GM21717 (cell line): ENCODE results near the gene C12orf43.

Experiments used
- ATAC-seq: cut with Tn5 transposase; IDR thresholded peaks from one replicate; pipeline ENCODE4 v1.9.1; 2021; ENCODE audit warnings: mild to moderate bottlenecking, moderate library complexity; ENCODE audit not compliant: unreplicated experiment

The C12orf43 gene

DNA sequence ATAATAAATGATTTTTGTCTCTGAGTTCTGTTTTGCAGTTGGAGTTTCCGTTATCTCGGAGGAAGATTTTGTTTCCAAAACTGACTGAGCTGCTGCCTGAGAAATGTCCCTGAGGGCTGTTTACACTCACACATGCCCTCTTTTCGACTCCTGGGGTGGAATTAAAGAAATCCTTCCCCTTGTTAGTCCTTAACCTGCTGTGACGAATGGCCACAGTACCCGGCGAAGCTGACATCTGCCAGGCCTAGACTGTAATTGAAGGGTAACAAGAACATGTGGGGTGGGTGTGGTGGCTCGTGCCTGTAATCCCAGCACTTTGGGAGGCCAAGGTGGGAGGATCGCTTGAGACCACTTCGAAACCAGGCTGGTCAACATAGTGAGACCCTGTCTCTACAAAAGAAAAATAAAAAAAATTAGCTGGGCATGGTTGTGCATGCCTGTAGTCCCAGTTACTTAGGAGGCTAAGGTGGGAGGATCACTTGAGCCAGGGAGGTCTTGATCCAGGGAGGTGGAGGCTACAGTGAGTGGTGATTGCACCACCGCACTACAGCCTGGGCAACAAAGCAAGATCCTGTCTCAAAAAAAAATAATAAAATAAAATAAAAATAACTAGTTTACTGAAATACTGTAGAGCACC lies 14.4 kb upstream of the C12orf43 start:
- ATAC-seq = no peak

DNA sequence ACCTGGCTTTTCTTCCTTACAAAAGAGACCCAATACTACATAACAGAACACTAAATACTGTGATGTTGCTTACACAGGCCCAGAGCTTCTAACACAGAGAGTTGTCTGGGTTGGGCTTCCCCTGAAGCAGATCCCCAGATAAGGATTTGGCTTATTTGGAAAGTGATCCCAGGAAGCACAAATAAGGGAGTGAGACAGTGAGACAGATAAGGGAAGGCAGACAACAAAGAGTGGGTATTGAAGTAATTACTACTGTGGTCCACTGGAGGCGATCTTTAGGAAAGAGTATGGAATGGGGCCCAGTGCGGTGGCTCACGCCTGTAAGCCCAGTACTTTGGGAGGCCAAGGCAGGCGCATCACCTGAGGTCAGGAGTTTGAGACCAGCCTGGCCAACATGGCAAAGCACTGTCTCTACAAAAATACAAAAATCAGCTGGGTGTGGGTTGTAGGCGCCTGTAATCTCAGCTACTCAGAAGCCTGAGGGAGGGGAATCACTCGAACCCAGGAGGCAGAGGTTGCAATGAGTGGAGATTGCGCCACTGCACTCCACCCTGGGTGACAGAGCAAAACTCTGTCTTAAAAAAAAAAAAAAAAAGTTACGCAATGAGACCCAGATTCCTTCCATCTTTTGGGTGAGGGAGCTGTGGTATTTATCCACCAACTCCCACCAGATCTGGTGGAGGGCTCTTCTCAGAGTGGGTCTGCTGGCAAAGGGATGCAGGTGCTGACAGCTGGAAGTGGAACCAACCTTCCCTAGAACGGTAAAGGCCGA lies 10.2 kb upstream of the C12orf43 start:
- ATAC-seq = no peak

DNA sequence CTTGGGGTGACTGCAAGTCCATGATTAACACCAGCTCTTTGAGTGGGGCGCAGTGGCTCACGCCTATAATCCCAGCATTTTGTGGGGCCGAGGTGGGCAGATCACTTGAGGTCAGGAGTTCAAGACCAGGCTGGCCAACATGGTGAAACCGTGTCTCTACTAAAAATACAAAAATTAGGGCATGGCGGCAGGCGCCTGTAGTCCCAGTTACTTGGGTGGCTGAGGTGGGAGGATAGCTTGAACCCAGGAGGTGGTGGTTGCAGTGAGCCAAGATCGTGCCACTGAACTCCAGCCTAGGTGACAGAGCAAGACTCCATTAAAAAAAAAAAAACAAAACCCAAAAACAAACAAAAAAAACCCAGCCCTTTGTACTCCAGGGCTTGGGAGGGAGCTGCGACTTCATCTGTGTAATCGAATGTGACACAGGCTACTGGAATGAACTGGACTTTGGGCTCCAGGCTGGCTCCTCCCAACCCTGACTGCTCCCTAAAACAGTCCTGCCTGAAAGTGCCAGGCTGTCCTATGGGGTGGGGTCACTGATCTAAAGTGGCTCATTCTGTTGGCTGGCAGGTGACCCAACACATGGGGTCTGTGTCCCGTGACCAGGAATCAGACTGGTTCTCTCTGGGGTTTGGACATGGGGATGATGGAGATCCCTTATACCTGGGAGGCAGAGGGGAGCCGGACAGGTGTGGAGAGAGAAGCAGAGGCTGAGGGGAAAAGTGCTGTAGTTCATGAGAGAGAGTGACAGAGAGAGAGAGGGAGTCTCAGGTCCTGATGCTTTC lies 9.3 kb upstream of the C12orf43 start:
- no peak for ATAC-seq

DNA sequence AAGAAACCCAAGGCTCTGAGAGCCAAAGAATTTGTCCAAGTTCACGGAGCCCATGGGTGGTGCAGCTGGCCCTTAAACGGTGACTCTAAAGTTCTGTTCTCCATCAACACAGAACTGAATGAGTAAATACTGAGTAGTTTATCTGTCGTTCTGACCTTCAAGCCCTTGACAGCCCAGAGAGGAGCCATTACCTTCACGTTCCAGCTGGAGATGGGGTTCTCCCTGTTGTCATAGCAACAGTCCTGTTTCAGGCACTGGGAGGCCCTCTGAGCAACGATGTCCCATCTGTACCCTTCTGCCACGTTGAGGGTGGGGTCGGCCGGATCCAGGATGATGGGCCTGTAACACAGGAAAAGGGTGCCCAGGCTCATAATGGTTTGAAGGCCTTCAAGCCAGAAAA lies 7.5 kb upstream of the C12orf43 start:
- no peak for ATAC-seq

DNA sequence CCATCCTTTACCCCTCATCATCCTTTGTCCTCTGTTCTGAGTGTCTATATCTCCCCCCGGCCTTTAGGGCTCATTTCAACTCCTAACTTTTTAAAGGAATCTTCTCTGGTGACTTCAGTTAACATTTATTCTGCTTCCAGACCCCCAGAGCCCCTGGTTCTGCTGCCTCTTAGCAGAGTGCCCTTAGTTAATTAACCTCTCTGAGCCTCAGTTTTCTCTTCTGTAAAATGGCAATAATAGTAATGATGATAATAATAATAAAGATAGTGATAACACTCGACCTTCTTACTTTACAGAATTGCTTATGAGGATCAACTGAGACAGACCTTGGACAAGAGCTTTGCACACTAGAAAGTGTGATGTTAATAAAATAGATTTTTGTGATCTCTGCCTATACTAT lies 6.4 kb upstream of the C12orf43 start:
- no peak for ATAC-seq

DNA sequence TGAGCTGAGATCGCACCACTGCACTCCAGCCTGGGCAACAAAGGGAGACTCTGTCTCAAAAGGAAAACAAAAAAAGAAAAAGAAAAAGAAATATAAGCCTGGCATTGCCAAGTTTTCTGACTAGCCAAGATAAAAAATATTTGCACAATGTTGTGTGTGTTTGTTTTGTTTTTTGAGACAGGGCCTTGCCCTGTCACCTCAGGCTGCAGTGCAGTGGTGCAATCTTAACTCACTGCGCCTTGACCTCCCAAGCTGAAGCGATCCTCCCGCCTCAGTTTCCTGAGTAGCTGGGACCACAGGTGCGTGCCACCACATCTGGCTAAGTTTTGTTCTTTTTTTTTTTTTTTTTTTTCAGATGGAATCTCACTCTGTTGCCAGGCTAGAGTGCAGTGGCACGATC lies 5.5 kb upstream of the C12orf43 start:
- no peak for ATAC-seq

DNA sequence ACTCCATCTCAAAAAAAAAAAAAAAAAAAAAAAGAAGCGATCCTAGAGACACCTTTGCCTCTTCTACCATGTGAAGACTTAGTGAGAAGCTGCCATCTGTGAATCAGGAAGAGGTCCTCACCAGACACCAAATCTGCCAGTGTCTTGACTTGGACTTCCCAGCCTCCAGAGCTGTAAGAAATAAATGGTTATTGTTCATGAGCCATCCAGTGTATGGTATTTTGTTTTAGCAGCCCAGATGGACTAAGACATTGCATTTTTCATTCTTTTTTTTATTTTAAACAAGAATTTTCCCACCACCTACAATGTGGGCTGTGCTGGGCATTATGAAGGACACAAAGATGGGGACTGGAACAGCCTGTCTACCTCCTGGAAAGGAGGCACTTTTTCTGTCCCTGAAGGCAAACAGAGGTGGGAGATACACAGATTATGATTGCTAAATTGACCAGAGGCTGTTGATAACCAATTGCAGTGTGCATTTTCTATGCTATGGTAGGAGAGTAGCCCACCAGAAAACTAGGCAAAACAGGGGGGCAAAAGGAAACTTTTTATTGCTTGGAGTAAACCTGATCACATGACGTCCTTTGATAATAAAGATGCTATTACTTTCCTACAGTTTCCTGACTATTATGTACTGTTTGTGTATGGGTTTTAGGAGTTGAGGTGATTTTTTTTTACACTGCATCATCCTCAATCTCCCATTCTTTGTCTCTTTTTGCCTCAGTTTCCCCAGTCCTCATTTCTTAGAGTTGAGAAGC lies 2.8 kb upstream of the C12orf43 start:
- no peak for ATAC-seq

DNA sequence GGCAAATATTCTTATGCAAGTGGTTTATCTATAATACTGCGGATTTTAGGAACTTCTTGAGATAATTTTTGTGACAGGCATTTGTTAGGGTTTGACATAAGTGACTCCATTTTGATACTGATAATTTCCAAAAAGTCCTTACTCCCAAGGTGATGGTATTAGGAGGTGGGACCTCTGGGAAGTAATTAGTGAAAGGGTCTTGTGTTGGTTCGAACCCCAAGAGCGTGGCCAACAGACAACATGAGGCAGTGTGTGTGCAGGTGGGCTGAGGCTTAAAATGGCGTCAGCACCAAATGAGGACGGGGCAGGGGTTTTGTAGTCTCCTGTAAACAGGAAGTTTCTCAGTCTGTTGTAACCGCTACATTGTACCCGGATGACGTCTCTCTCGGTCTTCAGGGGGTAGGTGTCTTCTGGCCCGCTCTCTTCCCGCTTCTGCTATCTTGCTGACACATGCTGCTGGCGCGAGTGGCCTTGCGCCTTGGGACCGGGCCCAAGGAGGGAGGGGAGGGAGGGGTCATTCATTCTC lies 1.7 kb upstream of the C12orf43 start:
- no peak for ATAC-seq

DNA sequence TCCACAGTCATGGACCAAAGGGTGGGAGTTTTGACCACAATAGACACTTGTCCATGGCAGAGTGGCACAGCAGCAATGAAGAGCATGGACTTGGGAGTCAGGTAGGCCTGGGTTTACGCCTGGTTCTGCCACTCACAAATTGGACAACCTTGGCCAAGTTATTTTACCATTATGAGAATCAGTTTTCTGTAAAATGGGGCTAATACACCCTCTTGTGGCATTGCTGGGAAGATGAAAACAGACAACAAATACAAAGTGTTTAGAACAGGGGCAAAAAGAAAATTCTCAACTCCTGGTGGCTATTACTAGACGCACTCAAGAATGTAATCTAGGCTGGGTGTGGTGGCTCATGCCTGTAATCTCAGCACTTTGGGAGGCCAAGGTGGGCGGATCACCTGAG lies 2.6 kb downstream of the C12orf43 start:
- ATAC-seq = no peak

DNA sequence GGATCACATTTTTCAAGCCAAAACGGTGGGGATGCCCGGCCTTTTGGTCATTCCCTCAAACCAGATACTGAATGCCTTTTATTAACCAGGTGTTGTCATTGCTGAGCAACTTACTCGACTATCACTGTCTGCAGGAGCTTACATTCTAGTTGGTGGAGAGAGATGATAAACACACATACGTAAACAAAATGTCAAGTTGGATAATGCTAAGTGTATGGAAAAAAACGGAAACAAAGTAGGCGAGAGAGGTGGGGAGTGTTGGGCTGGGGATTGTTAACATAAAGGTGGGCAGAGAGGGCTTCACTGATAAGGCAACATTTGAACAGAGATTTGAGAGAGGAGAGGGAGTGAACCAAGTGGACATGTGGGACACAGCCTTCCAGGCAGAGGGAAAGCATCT lies 4.5 kb downstream of the C12orf43 start:
- no peak for ATAC-seq

DNA sequence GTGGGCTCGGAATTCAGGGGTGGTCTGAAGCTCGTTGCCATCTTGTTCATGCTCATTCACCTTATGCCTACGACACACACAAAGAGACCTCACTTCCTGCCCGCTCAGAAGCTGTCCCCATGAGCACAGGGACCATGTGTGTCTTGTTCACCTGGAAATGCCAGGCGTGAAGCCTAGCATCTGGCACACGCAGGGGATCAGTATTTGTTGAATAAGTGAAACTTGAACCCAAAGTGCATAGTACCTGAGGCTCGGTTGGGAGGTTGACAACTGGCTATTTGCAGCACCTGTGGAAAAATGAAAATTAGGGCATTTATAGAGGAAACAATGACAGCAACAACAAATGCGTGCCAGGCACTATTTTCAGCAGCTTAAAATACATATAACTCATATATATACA lies 5.4 kb downstream of the C12orf43 start:
- ATAC-seq = no peak

DNA sequence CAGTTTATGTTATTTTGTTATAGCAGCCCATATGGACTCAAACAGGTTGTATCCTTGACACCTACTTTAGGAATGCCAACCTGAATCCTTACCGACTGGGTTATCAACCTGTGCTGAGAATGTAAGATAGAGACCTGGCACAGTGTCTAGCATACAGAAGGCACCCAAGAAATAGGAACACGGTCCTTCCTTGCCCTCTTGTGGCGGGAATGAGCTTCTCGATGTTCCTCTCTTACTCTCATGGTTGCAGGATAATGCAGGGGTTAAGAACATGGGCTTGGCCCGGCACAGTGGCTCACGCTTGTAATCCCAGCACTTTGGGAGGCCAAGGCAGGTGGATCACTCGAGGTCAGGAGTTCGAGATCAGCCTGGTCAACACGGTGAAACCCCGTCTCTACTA lies 6.5 kb downstream of the C12orf43 start:
- no peak for ATAC-seq

DNA sequence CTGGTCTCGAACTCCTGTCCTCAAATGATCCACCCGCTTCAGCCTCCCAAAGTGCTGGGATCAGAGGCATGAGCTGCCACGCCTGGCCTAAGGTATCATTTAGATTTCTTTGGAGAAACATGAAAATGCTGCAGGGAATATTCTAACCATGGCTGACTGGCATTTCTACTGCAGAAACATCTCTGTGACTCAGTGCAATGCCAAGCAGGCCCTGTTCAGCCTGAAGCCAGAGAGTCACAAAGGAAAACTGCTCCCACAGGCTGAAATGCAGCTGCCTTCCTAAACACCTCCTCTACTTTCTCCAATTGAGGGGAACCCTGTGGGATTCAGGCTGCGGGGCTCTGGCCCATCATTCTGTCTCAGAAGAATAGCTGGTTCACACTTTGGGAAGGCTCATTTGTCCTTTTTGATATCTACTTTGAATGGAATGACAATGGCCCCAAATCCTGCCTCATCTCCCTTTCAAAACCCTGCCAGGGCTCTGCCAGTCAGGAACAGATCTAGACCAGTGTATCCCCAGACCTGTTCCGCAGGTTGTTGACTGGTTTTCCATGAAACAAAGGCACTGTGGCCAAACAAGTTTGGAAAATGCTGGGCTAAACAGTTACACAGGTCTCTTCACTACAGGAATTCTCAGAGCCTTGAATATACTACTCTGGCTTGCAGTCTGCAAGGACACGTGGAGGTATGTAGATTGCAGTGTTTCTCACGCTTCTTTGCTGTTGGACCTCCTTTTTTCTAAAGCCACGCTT lies 7.8 kb downstream of the C12orf43 start:
- no peak for ATAC-seq

DNA sequence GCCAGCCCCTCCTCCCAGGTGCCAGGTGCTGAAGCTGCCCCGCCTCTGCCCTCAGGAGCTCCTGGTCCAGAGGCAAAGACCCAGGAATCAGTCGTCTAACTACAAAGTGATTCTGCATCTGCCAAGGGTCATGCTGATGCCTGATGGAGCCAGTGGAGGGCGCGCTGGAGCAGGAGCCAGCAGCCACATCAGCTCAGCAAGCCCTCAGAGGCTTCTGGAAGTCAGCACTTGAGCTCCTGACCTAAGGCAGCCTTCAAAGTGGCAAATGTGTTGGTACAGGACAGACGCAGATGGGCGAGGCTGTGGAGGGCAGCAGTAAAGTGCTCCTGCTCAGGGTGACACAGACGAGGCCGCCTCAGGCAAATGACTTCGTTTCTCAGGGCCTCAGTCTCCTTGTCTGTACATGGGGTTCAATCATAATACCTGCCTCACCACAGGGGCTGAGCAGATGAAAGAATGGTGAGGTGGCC lies 10.9 kb downstream of the C12orf43 start:
- ATAC-seq = no peak

DNA sequence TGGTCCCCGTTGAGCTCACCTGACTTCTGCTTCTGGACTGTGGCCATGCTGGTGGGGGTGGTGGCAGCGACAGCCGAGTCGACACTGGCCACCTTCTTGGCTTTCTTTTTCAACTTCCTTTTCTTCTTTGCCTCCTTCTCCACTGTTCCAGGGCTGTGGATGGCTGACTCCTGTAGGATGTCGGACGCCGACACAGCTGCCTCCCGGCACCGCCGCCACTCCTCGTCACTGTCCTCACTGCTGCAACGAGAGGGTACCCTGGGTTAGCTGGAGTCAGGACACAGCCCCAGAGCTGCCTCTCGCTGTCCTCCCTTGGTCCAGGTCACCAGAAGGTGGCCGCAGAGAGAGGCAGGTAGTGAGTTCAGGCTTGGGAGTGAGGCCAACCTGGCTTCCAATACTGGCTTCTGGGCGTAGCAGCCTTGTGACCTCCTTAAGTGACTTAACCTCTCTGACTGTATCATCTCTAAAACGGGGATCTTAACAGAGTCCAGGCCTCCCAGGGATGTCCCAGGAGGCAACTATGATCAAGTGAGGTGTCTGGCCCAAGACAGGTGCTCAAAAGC lies 12.0 kb downstream of the C12orf43 start:
- ATAC-seq = no peak

DNA sequence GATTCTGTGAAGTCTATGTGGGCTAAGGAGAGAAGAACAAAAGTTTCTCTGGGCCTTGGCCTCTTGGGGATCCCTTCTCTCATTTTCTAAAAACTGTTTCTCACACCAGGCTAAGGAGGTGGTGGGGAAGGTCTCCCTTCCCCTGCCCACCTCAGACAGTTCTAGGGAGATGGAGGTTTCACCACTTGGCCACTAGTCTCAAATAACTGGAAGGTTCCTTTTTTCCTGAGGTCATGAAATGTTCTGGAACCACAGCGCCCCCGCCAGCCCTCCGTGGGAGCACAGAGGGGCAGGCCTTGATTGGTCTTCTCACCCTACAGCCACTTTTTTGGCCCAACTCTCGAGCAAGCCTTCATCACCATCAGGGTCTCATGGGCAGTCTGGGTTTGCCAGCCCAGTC lies 12.6 kb downstream of the C12orf43 start:
- ATAC-seq = no peak

DNA sequence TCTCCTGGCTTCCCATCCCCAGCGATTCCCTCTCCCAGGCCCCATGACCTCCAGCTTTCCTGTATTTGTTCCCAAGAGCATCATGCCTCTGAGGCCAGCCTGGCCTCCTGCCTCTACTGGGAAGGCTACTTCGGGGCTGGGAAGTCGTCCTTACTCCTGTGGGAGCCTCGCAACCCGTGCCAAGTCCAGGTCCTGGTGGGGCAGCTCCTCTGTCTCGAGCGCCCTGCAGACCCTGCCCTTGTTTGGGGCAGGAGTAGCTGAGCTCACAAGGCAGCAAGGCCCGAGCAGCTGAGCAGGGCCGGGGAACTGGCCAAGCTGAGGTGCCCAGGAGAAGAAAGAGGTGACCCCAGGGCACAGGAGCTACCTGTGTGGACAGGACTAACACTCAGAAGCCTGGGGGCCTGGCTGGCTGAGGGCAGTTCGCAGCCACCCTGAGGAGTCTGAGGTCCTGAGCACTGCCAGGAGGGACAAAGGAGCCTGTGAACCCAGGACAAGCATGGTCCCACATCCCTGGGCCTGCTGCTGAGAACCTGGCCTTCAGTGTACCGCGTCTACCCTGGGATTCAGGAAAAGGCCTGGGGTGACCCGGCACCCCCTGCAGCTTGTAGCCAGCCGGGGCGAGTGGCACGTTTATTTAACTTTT lies 14.3 kb downstream of the C12orf43 start:
- ATAC-seq = no peak

DNA sequence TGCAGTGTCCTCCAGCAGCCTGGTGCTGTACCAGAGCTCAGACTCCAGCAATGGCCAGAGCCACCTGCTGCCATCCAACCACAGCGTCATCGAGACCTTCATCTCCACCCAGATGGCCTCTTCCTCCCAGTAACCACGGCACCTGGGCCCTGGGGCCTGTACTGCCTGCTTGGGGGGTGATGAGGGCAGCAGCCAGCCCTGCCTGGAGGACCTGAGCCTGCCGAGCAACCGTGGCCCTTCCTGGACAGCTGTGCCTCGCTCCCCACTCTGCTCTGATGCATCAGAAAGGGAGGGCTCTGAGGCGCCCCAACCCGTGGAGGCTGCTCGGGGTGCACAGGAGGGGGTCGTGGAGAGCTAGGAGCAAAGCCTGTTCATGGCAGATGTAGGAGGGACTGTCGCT lies 15.2 kb downstream of the C12orf43 start:
- no peak for ATAC-seq

DNA sequence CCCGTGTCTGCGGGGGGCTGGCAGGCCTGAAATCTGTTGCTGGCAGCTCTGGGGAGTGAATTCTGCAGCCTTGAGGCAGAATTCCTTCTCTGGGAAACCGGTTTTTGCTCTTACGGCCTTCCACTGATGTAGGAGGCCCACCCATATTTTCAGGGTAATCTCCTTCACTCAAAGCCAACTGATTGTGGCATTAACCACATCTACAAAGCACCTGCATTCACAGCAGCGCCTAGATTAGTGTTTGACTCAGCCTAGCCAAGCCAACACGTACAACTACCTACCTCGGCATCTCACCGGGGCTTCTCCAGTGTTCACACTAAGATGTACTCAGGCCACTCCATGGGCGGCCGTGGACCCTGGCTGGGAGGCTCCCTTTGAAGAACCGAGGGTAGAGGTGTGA lies 15.8 kb downstream of the C12orf43 start:
- no peak for ATAC-seq
